Measurements from ENCODE around the gene SPOCD1.
"Not testable (repeated sequence)": the region's sequence is repeated elsewhere in the genome, so short reads cannot be mapped to it uniquely, and the experiment has no call there.

SPOCD1 gene

GRCh38 chr1:31818206-31818605 lies 2.4 kb upstream of the SPOCD1 start:
- DNase-seq (ENCODE audit: low read depth) = no peak
- H3K4me3 ChIP-seq (ENCODE audit: low read length) = no peak overlapping the region

GRCh38 chr1:31816947-31817346 lies 1.1 kb upstream of the SPOCD1 start:
- H3K4me3 ChIP-seq (ENCODE audit: low read length); DNase-seq (ENCODE audit: low read depth): not testable (repeated sequence)

More at GRCh38 chr1:31818206-31818605, 2.4 kb upstream of the SPOCD1 start:
- TF ChIP-seq, protein P1, sequence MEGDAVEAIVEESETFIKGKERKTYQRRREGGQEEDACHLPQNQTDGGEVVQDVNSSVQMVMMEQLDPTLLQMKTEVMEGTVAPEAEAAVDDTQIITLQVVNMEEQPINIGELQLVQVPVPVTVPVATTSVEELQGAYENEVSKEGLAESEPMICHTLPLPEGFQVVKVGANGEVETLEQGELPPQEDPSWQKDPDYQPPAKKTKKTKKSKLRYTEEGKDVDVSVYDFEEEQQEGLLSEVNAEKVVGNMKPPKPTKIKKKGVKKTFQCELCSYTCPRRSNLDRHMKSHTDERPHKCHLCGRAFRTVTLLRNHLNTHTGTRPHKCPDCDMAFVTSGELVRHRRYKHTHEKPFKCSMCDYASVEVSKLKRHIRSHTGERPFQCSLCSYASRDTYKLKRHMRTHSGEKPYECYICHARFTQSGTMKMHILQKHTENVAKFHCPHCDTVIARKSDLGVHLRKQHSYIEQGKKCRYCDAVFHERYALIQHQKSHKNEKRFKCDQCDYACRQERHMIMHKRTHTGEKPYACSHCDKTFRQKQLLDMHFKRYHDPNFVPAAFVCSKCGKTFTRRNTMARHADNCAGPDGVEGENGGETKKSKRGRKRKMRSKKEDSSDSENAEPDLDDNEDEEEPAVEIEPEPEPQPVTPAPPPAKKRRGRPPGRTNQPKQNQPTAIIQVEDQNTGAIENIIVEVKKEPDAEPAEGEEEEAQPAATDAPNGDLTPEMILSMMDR (conservative IDR thresholded peaks at IDR 0.05; ENCODE audit: low read depth, low read length) = no peak

DNA sequence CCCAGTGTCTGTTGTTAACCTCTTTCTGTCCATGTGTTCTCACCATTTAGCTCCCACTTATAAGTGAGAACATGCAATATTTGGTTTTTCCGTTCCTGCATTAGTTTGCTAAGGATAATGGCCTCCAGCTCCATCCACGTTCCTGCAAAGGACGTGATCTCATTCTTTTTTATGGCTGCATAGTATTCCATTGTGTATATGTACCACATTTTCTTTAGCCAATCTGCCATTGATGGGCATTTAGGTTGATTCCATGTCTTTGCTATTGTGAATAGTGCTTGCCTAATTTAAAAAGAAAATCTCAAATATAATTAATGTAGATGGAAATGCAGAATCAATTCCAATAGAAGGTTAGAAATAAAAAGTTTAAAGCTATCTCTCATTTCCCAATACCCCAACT lies 679 bp upstream of the SPOCD1 start:
- H3K4me3 ChIP-seq (ENCODE audit: low read length); DNase-seq (ENCODE audit: low read depth): not testable (repeated sequence)

DNA sequence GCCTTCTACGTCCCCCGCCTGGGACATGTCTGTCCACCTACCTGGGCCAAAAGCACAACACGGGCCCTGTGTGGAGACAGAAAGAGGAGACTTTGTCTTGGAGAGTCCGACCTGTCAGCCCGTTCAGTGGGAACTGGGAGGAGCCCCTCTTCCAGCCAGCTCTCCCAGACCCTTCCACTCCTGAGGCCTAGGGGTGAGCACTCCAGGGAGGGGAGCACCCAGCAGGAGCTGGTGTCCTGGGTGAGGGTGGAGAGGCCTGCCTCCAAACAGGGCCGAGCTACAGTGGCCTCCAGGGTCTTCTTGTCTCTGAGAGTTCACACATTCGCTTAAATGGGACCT lies 546 bp downstream of the SPOCD1 start:
- TF ChIP-seq, protein P1 (conservative IDR thresholded peaks at IDR 0.05; ENCODE audit: low read depth, low read length) = no peak
- no peak for DNase-seq (ENCODE audit: low read depth)
- no peak overlapping the region for H3K4me3 ChIP-seq (ENCODE audit: low read length)

DNA sequence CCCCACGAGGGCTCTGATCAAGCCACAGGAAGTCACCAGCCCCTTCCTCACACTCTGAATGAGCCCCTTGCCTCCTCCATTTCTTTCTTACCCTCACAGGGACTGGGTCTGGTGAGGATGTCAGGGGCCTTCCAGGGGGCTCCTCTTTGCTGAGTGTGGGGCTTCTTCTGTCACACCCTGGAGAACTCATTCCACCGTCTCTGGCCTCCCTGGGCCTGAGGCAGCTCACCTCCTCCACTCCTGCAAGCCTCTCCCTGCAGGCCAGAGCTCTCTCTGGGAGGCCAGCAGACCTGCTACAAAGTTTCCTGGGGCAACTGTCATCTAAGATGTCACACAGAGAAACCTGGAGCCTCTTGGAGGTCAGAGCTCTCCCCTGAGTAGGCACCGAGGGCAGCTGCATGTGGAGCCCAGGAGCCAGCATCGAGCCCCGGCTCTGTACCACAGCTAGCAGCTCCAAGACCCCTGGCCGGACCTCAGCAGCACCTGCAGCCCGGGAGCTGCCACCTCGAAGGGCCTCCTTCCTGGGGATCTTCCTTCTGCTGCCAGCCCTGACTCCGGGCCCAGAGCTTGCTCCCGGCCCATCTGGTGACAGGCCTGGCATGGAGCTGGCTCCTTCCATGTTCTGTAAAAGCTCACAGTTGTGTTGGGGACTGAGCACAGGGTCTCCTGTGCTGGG lies 1.1 kb downstream of the SPOCD1 start:
- H3K4me3 ChIP-seq (ENCODE audit: low read length) = no peak overlapping the region
- TF ChIP-seq, protein P1 (conservative IDR thresholded peaks at IDR 0.05; ENCODE audit: low read depth, low read length) = no peak
- no peak for DNase-seq (ENCODE audit: low read depth)

- DNase-seq (ENCODE audit: low read depth) = no peak
- TF ChIP-seq, protein P1 (conservative IDR thresholded peaks at IDR 0.05; ENCODE audit: low read depth, low read length) = no peak
- no peak overlapping the region for H3K4me3 ChIP-seq (ENCODE audit: low read length)
Measured at GRCh38 chr1:31814041-31814511, 1.7 kb downstream of the SPOCD1 start.

- TF ChIP-seq, protein P1 (conservative IDR thresholded peaks at IDR 0.05; ENCODE audit: low read depth, low read length) = no peak
- DNase-seq (ENCODE audit: low read depth) = no peak
- H3K4me3 ChIP-seq (ENCODE audit: low read length) = no peak overlapping the region
Measured at GRCh38 chr1:31812158-31812829, 3.5 kb downstream of the SPOCD1 start.

DNA sequence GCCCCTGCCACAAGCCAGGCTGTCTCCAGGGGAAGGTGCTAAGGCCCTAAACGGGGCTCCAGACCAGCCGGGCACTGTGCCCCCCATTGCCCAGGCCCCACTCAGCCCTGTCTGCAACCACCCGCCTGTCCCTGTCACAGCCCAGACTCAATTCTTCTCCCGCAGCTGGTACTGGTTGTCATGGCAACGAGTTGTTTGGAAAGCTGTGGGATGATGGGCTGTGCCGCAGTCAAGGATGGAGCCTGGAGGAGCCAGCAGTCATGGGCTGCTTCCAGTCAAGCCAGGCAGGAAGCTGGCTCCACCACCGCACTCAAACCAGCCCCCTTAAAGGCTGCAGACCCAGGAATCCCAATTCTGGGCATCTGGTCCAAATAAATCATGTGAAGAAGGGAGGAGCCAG lies 4.2 kb downstream of the SPOCD1 start:
- DNase-seq (ENCODE audit: low read depth) = no peak

More for the DNA sequence above, 4.2 kb downstream of the SPOCD1 start:
- TF ChIP-seq, protein P1 (conservative IDR thresholded peaks at IDR 0.05; ENCODE audit: low read depth, low read length) = no peak
- H3K4me3 ChIP-seq (ENCODE audit: low read length) = no peak overlapping the region

Data from retinal pigment epithelial cell (primary cell).